PC-9 (cell line): ENCODE data around the gene GABRB1. TPM values are rescaled to one million over a fixed set of nuclear protein-coding genes. Genes with fewer than 3 reads are reported as not detected.

Experiments
- BruUV-seq: library from RNA; stranded (reverse); fragments of 400-500 nt; replicated peaks from 2 replicates; lab custom pipeline; 2021; lab: Mats Ljungman, UMichigan
- CTCF ChIA-PET: fragments of 300-600 bp; sonication (Branson Sonifier 250); formaldehyde crosslinking; loops from one replicate; lab custom pipeline; 2022; ENCODE audit warnings: antibody characterized with exemption; lab: Charles Lee
- POLR2A ChIA-PET: fragments of 300-600 bp; sonication (Branson Sonifier 250); formaldehyde crosslinking; loops from one replicate; lab custom pipeline; 2022; ENCODE audit warnings: antibody characterized with exemption; ENCODE audit not compliant: unreplicated experiment; lab: Charles Lee
- DNase-seq, 2 experiments: peaks; one replicate each; pipeline versions ENCODE4 v3.0.0 to v3.0.0-alpha.2; 2015 to 2022; ENCODE audit warnings: mixed read lengths in 1 of 2
- H2AFZ ChIP-seq: fragments of 200-600 bp; sonication (generic); 2 replicates; pipeline ENCODE4 v1.8.1; 2017; ENCODE audit warnings: antibody characterized with exemption
- H3F3A ChIP-seq: fragments of 200-600 bp; sonication (generic); 2 replicates; pipeline ENCODE4 v1.8.1; 2017; ENCODE audit warnings: antibody characterized with exemption, mild to moderate bottlenecking, low read depth; ENCODE audit not compliant: insufficient read depth
- H3K27ac ChIP-seq: fragments of 200-600 bp; sonication (generic); 2 replicates; pipeline ENCODE4 v1.6.1; 2016; ENCODE audit warnings: mixed run types
- H3K27me3 ChIP-seq: fragments of 200-600 bp; sonication (generic); 2 replicates; pipeline ENCODE4 v1.6.1; 2016; ENCODE audit warnings: low read depth, mixed run types; ENCODE audit not compliant: insufficient read depth
- H3K36me3 ChIP-seq: fragments of 200-600 bp; sonication (generic); 2 replicates; pipeline ENCODE4 v1.6.1; 2016; ENCODE audit warnings: low read depth, mixed run types
- H3K4me1 ChIP-seq: fragments of 200-600 bp; sonication (generic); replicated peaks from 2 replicates; pipeline ENCODE4 v1.6.1; 2016; ENCODE audit warnings: mixed run types; ENCODE audit not compliant: insufficient read depth
- H3K4me2 ChIP-seq: fragments of 200-600 bp; sonication (generic); 2 replicates; pipeline ENCODE4 v1.6.1; 2017; ENCODE audit warnings: mixed run types
- H3K4me3 ChIP-seq: fragments of 200-600 bp; sonication (generic); 2 replicates; pipeline ENCODE4 v1.6.1; 2016; ENCODE audit warnings: mixed run types
- H3K79me2 ChIP-seq: fragments of 200-600 bp; sonication (generic); 2 replicates; pipeline ENCODE4 v1.6.1; 2017; ENCODE audit warnings: low read depth, mixed run types
- H3K9me2 ChIP-seq: fragments of 200-600 bp; sonication (generic); 2 replicates; pipeline ENCODE4 v1.8.1; 2017; ENCODE audit warnings: mild to moderate bottlenecking; ENCODE audit not compliant: insufficient read depth
- H3K9me3 ChIP-seq: fragments of 200-600 bp; sonication (generic); 2 replicates; pipeline ENCODE4 v1.8.1; 2016; ENCODE audit warnings: low read depth; ENCODE audit not compliant: insufficient read depth
- H4K20me1 ChIP-seq: fragments of 200-600 bp; sonication (generic); 2 replicates; pipeline ENCODE4 v1.8.1; 2017; ENCODE audit not compliant: insufficient read depth
- CTCF ChIP-seq: fragments of 200-600 bp; sonication (generic); conservative IDR thresholded peaks from 2 replicates; pipeline ENCODE4 v1.6.1; 2017; ENCODE audit warnings: mixed run types, antibody characterized with exemption, mild to moderate bottlenecking, moderate library complexity
- EZH2 ChIP-seq: fragments of 200-600 bp; sonication (generic); IDR thresholded peaks from 2 replicates; pipeline ENCODE4 v1.8.0; 2017; ENCODE audit warnings: antibody characterized with exemption, low read depth
- intact Hi-C: fragments of 100-400 bp; cut with micrococcal nuclease; formaldehyde crosslinking; loops from one replicate; pipeline ENCODE4 v1.10.0; 2022; ENCODE audit not compliant: unreplicated experiment
- total RNA-seq: library from RNA; stranded (reverse); gene quantifications from 2 replicates; pipeline ENCODE4 v1.2.3, GENCODE V29; 2021

The GABRB1 gene
- total RNA-seq, 1 experiment from 2014 or later, result not detected

GRCh38 chr4:47013373-47013772, 18.0 kb upstream of the GABRB1 start:
- Histone ChIP-seq H3F3A (no peaks in the 10 kb centered on the region), H2AFZ (no peak overlapping the region), H3K4me1 (no peaks in the 10 kb centered on the region), H4K20me1 (no peaks in the 10 kb centered on the region), H3K4me3 (no peak overlapping the region), H3K9me2 (no peaks in the 10 kb centered on the region), H3K4me2 (no peak overlapping the region), H3K36me3 (no peaks in the 10 kb centered on the region), H3K9me3 (no peaks in the 10 kb centered on the region), H3K27me3 (no peaks in the 10 kb centered on the region), H3K27ac (no peak overlapping the region), H3K79me2 (no peaks in the 10 kb centered on the region)
- TF ChIP-seq EZH2 (no peak), CTCF (no peak)
- intact Hi-C loops, result no loop called here
- CTCF ChIA-PET, result no interaction called here
- no TSS peak for BruUV-seq
- POLR2A ChIA-PET, result no interaction called here
- no peak for DNase-seq

GRCh38 chr4:47017081-47017480, 14.3 kb upstream of the GABRB1 start:
- H3F3A ChIP-seq, result no peaks in the 10 kb centered on the region
- intact Hi-C loops, result no loop called here
- no peak overlapping the region for H3K4me2 ChIP-seq
- ChIA-PET CTCF (no interaction called here), POLR2A (no interaction called here)
- no peaks in the 10 kb centered on the region for H3K27me3 ChIP-seq
- no peak for DNase-seq
- BruUV-seq, result no TSS peak
- no peaks in the 10 kb centered on the region for H3K4me1 ChIP-seq
- H3K4me3 ChIP-seq, result no peak overlapping the region
- no peaks in the 10 kb centered on the region for H4K20me1 ChIP-seq
- no peaks in the 10 kb centered on the region for H3K9me3 ChIP-seq
- no peak overlapping the region for H3K27ac ChIP-seq
- no peak for TF ChIP-seq EZH2
- TF ChIP-seq CTCF, result no peak
- H3K36me3 ChIP-seq, result no peaks in the 10 kb centered on the region
- H3K79me2 ChIP-seq, result no peaks in the 10 kb centered on the region
- H2AFZ ChIP-seq, result no peak overlapping the region
- no peaks in the 10 kb centered on the region for H3K9me2 ChIP-seq

- BruUV-seq, result no TSS peak
- H3K79me2 ChIP-seq, result no peaks in the 10 kb centered on the region
- no peaks in the 10 kb centered on the region for H3F3A ChIP-seq
- H3K27me3 ChIP-seq, result no peaks in the 10 kb centered on the region
- H3K4me2 ChIP-seq, result no peak overlapping the region
- no peaks in the 10 kb centered on the region for H3K9me3 ChIP-seq
- no peak overlapping the region for H3K4me3 ChIP-seq
- no peak for TF ChIP-seq EZH2
- no peak for TF ChIP-seq CTCF
- H3K4me1 ChIP-seq, result no peaks in the 10 kb centered on the region
- CTCF ChIA-PET, result no interaction called here
- intact Hi-C loops, result no loop called here
- H2AFZ ChIP-seq, result no peak overlapping the region
- no peaks in the 10 kb centered on the region for H4K20me1 ChIP-seq
- POLR2A ChIA-PET, result no interaction called here
- no peak for DNase-seq
- no peaks in the 10 kb centered on the region for H3K36me3 ChIP-seq
- H3K9me2 ChIP-seq, result no peaks in the 10 kb centered on the region
- H3K27ac ChIP-seq, result no peak overlapping the region
Observed at GRCh38 chr4:47017494-47017893, 13.9 kb upstream of the GABRB1 start.
